ENCODE measurements around the gene EXOSC2. TPM values are rescaled to one million over a fixed set of nuclear protein-coding genes. Genes with fewer than 3 reads are reported as not detected.

EXOSC2 gene
- total RNA-seq (2021; ENCODE audit: unreplicated experiment) (71.5 TPM), Bru-seq, nascent RNA (percentile 95 among the genes with signal in this experiment), BruChase-seq, experiment 1, labeled RNA remaining after a 6-hour chase (percentile 91 among the genes with signal in this experiment), BruChase-seq, experiment 2, labeled RNA remaining after a 2-hour chase (percentile 96 among the genes with signal in this experiment)
- polyA plus RNA-seq (2012): 32.8 and 36.2 TPM in 2 replicates
- long read RNA-seq, transcript EXOSC2-204 (9 exons, 2,040 nt): major isoform, 33 of 49 reads
- long read RNA-seq, partial matches to known transcripts: 2 of 49 reads
- long read RNA-seq, other reads (novel, unspliced or antisense): 10 of 49 reads

DNA sequence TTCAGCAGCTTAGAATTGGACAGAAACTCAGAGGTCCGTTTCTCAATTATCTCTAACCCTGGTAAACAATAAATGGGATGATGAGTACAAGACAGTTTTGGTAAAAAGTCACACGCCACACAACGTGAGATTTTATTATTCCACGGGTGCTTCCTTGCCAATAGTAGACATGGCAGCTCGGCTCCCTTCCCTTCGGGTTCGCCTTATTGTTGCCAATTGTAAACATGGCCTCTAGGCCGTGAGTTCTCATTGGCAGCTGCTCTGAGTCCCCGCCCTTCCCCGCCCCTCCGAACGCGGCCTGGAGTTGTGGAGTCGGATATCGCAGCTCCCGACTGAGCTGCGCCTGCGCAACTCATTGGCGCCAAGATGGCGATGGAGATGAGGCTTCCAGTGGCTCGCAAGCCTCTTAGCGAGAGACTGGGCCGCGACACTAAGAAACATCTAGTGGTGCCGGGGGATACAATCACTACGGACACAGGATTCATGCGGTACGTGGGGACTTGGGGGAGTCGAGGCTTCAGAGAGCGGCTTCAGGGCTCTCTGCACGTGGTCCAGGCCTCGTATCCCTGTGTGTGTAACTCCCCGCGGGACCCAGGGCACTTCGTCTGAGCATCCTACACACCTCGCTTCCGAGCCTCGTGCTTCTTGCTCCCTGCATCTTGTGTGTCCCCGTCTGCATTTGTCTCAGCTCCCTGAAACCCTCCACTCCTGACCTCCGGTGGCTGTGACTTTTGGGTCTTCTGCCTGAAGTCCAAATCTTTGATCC, at the start of gene EXOSC2:
Gene EXOSC2, plus strand, starts transcription at position 355 of the 766 bp plus-strand sequence. Its CDS starts 12 bp downstream, at position 367.
- Histone ChIP-seq H3K4me1 (ENCODE audit: control insufficient read depth in 1 of 2, insufficient read depth in 2 of 2, low read length in 2 of 2) (peaks cover under 1 to 33% of the 10 kb centered on the region in 2 experiments), H3K27me3 (ENCODE audit: insufficient read depth, low read length) (no peaks in the 10 kb centered on the region), H3K27ac (ENCODE audit: low read depth, low read length) (peak within 1 kb of the TSS; percentile 63), H3K36me3 (ENCODE audit: control insufficient read depth in 1 of 2, insufficient read depth in 2 of 2, low read length in 2 of 2) (peaks cover 27 to 35% of the 10 kb centered on the region in 2 experiments; a peak in 3 of 4 replicates), H3K4me3 (replicated peaks in 1 of 2; ENCODE audit: low read depth in 1 of 2, low read length in 2 of 2) (peak within 1 kb of the TSS; percentile 77 to 88), H2AFZ (ENCODE audit: low read depth, low read length, poor library complexity, severe bottlenecking) (peak within 1 kb of the TSS; percentile 97), H3K79me2 (ENCODE audit: insufficient read depth, low read length) (peaks cover 49% of the 10 kb centered on the region), H3K9me3 (ENCODE audit: control insufficient read depth in 1 of 2, insufficient read depth in 1 of 2, low read depth in 1 of 2, low read length in 2 of 2) (peaks cover 0 to 5% of the 10 kb centered on the region in 2 experiments; a peak in 1 of 4 replicates), H4K20me1 (ENCODE audit: insufficient read depth) (no peaks in the 10 kb centered on the region; the same call in 1 of the 2 replicates), H3K4me2 (ENCODE audit: low read length) (peak within 1 kb of the TSS; percentile 78), H3K9me2 (ENCODE audit: insufficient read depth) (no peaks in the 10 kb centered on the region), H3K9ac (ENCODE audit: low read length) (peak within 1 kb of the TSS; percentile 96)
- POLR2A ChIA-PET: interaction anchor here (0.7 to 1.5 kb wide), 6 partner anchors 7 to 246 kb away, joined by 3 to 5 read pairs (median 4); no protein-coding TSS in a partner anchor
- DNase-seq (ENCODE audit: low read depth, low spot score) (peak; percentile 96), ATAC-seq (peak; percentile 93)
- no TSS peak for BruUV-seq (replicated peaks)
- intact Hi-C loops (cut with micrococcal nuclease): no loop called here
- RAD21 ChIA-PET (ENCODE audit: low non-redundant PET in 1 of 2, low total read pairs in 2 of 2, uncharacterized antibody in 2 of 2, unreplicated experiment in 2 of 2): interaction anchor here in 1 of 2 experiments (0.6 kb wide), 1 partner anchor 183 kb away, joined by 3 read pairs; no protein-coding TSS in a partner anchor
- CTCF ChIA-PET: interaction anchor here (0.8 to 2.2 kb wide), 7 partner anchors 8 to 246 kb away, joined by 3 to 16 read pairs (median 4); no protein-coding TSS in a partner anchor
- TF ChIP-seq RAD21 (IDR thresholded peaks at IDR 0.05; ENCODE audit: low read depth): no peak
- TF ChIP-seq CBX3 (IDR thresholded peaks at IDR 0.05; ENCODE audit: low read depth): no peak
- no peak for TF ChIP-seq FOSL1 (IDR thresholded peaks at IDR 0.05; ENCODE audit: low read depth)
- peak; percentile 98 for TF ChIP-seq POLR2AphosphoS5 (IDR thresholded peaks at IDR 0.05; ENCODE audit: low read depth, low read length)
- TF ChIP-seq SP1 (IDR thresholded peaks at IDR 0.05; ENCODE audit: low read depth): peak; percentile 84
- no peak for TF ChIP-seq CTCF (IDR thresholded peaks at IDR 0.05 in 2 of 3, conservative IDR thresholded peaks at IDR 0.05 in 1 of 3; ENCODE audit: borderline replicate concordance in 1 of 3, insufficient read depth in 1 of 3, low read depth in 2 of 3, low read length in 2 of 3)
- TF ChIP-seq, protein P1, sequence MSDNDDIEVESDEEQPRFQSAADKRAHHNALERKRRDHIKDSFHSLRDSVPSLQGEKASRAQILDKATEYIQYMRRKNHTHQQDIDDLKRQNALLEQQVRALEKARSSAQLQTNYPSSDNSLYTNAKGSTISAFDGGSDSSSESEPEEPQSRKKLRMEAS (IDR thresholded peaks at IDR 0.05): peak; percentile 96
- TF ChIP-seq, protein P2, sequence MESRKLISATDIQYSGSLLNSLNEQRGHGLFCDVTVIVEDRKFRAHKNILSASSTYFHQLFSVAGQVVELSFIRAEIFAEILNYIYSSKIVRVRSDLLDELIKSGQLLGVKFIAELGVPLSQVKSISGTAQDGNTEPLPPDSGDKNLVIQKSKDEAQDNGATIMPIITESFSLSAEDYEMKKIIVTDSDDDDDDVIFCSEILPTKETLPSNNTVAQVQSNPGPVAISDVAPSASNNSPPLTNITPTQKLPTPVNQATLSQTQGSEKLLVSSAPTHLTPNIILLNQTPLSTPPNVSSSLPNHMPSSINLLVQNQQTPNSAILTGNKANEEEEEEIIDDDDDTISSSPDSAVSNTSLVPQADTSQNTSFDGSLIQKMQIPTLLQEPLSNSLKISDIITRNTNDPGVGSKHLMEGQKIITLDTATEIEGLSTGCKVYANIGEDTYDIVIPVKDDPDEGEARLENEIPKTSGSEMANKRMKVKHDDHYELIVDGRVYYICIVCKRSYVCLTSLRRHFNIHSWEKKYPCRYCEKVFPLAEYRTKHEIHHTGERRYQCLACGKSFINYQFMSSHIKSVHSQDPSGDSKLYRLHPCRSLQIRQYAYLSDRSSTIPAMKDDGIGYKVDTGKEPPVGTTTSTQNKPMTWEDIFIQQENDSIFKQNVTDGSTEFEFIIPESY (IDR thresholded peaks at IDR 0.05; ENCODE audit: extremely low read depth, insufficient replicate concordance, low read length): no peak
- peak; percentile 84 for TF ChIP-seq SIN3A (IDR thresholded peaks at IDR 0.05; ENCODE audit: low read depth)
- TF ChIP-seq, protein P3, sequence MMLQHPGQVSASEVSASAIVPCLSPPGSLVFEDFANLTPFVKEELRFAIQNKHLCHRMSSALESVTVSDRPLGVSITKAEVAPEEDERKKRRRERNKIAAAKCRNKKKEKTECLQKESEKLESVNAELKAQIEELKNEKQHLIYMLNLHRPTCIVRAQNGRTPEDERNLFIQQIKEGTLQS (IDR thresholded peaks at IDR 0.05): no peak
- TF ChIP-seq TCF7L2 (IDR thresholded peaks at IDR 0.05; ENCODE audit: borderline replicate concordance, extremely low read depth, insufficient read depth, insufficient read length): peak; percentile 76
- no peak for TF ChIP-seq EZH2 (IDR thresholded peaks at IDR 0.05)
- no peak for TF ChIP-seq ZNF274 (IDR thresholded peaks at IDR 0.05; ENCODE audit: low read depth, low read length)
- TF ChIP-seq YY1 (IDR thresholded peaks at IDR 0.05; ENCODE audit: extremely low read depth, insufficient replicate concordance, low read depth, low read length): peak; percentile 100
- TF ChIP-seq EGR1 (IDR thresholded peaks at IDR 0.05; ENCODE audit: low read depth): peak; percentile 81
- TF ChIP-seq EZH2phosphoT487 (IDR thresholded peaks at IDR 0.05; ENCODE audit: borderline replicate concordance): no peak
- TF ChIP-seq ELF1 (IDR thresholded peaks at IDR 0.05; ENCODE audit: borderline replicate concordance, low read depth): no peak
- peak; percentile 92 for TF ChIP-seq POLR2A (IDR thresholded peaks at IDR 0.05; ENCODE audit: borderline replicate concordance, extremely low read depth, insufficient read depth, insufficient read length)
